Retina (tissue), 1 donor: Measurements from ENCODE around the gene DNAJB12.
"Not testable (repeated sequence)": the region's sequence is repeated elsewhere in the genome, so short reads cannot be mapped to it uniquely, and the experiment has no call there.

Source experiments
- DNase-seq: peaks from one replicate; pipeline ENCODE4 v3.0.0-alpha.2; 2016

DNAJB12 gene

DNA sequence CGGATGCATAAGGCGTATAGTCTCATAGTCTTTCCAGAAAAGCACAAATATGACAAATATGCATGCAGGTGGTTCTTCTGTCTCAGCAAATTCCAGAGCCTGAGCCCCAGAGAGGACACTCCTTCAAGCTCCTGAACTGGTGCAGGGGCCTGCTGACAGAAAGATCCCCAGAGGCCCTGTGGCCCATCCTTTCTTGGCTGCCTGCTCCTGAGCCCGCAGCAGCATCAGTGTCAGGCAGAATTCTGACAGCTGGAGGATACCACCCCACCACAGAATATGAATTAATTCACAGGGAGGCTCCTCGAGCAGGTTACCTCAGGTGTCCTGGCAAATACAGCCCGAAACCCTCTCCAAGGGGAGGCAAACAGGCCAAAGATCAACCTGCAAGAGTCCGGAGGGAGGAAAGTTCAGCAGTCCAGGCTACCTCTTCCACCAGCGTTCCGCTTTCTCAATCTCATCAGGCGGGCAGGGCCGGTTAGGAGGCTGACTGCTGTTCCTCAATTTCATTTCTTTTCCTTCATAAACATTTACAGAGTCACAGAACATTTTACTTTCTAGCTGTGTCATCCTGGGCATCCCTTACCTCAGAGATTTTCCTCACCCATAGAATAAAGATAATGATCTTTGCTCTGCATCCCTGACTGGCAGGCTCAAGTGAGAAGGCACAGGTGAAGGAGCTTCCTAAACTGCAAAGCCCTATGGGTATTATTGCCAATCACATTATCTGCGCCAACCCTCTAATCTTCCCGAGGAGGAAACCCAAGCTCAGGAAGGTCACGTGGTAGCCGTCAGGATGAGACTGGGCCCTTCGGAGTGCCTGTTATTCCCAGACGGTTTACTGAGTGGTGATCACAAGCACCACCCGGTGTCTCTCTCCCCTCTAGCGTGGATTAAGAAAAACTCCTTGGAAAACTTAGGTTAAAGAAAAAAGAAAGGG lies 1.4 kb downstream of the DNAJB12 start:
- no peak for DNase-seq

- no peak for DNase-seq
Measured at GRCh38 chr10:72351479-72351878, 3.2 kb downstream of the DNAJB12 start.

GRCh38 chr10:72349438-72349837 lies 5.3 kb downstream of the DNAJB12 start:
- DNase-seq, result no peak

GRCh38 chr10:72348282-72348681 lies 6.4 kb downstream of the DNAJB12 start:
- DNase-seq, result no peak

GRCh38 chr10:72346117-72346516 lies 8.6 kb downstream of the DNAJB12 start:
- not testable (repeated sequence) for DNase-seq

DNA sequence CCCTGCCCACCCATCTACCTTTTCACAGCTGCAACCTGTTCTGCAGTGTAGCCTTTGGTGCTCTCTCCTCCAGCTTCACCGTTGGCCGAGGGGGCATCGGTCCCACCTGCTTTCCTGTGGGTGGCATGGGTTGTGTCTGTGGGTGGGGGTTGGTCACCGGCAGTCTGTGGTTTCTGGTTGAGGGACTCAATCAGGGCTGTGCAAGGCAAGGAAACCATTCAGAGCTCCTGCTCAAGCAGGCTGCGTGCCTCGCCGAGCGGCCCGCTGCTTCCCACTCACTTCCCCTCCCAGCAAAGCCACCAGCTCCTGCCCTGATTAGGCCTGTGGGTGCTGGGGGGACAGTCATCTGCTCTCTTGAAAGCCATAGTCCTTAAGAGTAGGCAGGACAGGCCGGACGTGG lies 9.8 kb downstream of the DNAJB12 start:
- no peak for DNase-seq

GRCh38 chr10:72342911-72343310 lies 11.8 kb downstream of the DNAJB12 start:
- no peak for DNase-seq

DNA sequence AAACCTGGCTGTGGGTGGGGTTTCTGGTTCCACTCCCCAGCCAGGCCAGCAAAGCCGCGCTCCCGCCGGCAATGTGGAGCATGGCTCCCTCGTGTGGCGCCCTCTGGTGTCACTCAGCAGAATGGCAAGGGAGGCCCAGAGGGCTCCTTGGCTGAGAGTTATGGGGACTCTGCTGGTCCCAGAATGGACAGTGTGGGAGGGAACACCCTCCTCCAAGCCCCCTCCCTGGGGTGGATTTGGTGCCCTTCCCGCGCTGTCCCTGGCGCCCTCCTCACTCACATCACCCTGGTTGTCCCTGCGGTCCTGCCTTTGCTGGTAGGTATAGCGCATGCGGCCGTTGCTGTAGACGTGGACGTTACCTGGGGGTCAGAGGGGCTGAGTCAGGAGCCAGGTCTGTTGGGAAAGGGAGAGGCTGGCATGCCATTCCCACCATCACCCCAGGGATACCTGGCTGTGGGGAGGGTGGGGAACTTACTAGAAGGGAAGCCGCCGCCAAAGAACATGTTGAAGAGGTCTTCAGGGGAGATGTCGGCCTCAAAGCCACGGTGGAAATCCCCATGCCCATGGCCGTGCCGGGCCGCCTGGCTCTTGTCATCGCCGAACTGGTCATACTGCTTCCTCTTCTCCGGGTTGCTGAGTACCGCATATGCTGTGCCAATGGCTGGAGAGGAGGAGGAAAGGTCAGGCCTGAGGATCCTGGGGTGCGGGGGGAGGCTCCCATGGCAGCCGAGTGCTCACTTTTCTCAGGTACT lies 14.0 kb downstream of the DNAJB12 start:
- peak; percentile 64 for DNase-seq

DNA sequence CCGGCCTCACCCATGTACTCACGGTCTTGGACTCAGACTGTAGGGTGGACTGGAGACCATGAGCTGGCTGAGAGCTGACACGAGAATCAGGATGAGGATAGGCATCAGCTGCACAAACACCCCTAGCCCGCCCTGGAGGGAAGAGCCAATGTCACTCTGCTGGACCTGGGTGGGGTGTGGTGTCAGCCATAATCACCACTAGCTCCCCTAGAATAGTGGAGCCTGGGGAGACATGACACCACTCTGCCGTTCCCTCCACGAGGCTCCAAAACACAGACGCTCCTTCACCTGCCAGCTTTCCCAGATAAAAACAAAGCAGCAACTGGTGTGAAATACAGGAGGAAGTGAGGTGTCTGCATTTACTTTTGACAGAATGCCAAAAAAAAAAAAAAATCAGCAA lies 16.5 kb downstream of the DNAJB12 start:
- no peak for DNase-seq

DNA sequence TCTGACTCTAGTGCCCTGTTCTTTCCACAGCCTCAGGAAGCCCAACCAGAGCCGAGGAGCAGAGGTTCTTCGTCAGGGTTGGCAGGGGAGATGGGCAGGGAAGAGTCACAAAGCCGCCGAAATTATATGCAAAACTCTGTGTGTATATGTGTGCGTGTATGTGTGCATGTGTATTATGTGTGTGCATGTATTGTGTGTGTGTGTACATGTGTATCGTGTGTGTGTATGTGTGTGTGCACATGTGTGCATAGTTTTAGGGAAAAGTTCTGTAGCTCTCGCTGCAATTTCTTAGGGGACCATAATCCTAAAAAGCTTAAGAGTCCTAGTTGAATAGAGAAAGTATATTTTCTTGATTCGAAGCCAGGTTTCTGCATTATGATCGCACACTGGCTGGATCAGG lies 17.0 kb downstream of the DNAJB12 start:
- DNase-seq, result no peak

DNA sequence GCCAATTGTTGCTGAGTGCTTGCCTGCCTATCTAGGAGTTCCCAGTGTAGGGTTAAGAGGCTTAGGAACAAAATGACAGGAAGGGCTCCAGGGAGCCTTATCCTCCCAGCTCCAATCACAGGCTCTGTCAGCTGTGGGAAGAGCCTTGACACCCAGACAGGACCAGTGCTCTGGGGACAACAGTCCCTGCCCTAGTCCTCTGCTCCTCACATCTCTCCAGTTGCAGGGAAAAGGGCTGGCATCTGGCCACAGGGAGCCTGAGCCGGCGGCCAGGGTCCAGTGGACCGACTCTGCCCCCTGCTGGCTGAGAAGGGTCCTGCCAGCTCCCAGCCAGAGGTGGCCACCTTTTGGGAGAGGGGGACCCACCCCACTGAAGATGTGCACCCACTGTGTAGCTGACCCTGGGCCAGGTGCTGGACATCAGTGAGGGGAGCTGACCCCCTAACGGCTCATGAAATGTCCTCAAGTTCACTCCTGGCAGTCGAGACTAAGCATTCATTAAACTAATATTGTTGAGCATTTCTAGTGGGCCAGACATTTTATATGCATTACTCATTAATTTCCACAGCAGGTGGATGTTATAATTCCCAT lies 17.6 kb downstream of the DNAJB12 start:
- DNase-seq, result peak; percentile 83

DNA sequence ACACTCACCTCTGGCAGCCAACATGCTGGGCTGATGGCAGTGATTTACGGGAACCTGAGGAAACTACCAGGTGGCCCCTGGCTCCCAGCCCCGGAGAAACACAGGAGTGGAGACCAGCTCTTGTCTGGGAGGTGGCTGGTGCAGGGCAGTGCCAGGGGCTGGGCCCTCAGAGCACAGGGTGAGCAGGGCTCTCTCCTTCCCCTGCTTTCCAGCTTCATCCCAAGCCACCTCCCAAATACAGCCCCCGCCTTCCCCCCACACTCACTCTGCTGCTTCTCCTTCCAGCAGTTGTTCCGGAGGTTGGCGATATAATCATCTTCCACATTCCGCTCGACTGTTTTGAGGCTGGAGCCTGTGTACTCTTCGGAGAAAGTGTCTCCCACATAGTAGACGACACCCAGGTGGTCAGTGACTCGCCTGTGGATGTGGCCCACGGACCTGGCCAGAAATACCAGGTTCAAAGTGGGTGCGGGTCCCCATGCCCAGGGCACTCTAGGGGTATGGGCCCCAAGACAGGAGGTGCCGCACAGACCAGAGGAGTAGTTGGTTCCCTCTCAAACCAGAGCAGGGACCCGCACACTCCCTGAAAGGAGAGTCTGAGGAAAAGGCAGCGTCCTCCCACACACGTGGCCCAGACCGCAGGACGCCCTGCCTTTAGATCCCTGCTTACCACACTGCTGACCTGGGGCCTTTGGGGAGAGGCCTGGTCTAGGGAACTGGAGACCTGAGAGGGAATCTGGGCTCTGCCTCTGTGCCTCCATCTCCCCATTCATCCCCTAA lies 18.3 kb downstream of the DNAJB12 start:
- peak; percentile 21 for DNase-seq

DNA sequence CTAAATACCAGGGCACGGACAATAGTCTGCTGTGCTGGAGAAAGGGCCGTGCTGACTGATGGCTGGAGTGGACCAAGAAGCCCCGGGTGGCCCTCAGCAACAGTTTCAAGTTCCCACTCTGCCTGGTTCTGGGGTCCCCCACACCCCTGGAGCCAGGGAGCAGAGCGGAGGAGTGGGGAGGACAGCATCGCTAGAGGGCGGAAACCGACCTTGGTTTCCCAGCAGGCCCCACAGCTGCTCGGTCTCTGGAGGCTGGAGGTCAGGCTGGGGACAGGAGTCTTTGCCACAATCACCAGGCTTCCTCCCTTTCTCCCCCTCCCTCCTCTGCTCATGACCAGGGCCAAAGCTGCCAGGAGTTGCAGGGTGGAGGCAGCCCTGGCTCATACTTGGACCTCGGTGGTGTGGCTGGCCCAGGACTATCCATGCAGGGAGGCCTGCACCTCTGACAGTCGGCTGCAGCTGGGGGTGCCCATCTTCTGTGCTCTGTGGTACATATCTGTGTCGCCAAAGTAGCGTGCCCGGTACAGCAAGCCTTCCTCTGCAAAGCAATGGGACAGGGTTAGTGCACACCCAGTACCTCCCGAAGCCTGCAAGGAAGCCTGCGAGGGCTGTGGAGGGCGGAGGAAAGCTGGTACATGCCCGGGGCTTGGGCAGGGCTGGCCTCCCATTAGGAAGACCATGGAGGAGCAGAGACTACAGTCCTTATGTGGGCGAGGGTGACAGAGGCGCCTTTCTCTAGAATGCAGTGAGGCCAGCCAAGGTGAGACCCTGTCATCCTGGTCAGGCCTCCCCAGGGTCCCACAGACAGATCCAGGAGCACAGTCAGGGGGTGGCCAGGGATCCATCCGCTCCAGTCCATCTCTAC lies 19.1 kb downstream of the DNAJB12 start:
- peak; percentile 82 for DNase-seq

DNA sequence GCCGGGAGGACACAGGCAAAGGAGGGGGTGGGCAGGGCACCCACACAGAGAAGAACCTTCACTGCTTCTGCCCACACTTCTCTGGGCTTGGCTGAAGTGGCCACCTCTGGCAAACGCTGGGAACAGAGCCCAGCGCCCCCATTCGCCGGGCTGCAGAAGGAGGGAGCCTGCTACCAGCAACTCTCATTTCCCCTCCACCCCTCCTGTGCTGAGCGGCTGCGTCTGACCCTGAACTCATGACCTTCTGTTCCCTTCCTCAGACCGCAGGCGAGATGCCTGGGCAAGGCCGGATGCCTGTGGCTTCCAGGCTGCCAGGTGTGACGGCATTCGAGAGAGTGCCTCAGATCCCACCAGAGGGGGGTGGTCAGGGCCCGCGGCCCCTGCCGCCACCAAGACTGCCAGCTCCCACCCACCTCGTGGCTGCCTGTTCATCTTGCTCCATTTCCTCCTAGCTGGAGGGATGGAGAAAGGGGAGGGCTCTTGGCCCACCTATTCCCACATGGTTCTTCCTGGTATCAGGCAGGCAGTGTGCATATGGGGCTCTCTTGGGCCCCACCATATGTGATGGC lies 19.8 kb downstream of the DNAJB12 start:
- peak; percentile 83 for DNase-seq

DNA sequence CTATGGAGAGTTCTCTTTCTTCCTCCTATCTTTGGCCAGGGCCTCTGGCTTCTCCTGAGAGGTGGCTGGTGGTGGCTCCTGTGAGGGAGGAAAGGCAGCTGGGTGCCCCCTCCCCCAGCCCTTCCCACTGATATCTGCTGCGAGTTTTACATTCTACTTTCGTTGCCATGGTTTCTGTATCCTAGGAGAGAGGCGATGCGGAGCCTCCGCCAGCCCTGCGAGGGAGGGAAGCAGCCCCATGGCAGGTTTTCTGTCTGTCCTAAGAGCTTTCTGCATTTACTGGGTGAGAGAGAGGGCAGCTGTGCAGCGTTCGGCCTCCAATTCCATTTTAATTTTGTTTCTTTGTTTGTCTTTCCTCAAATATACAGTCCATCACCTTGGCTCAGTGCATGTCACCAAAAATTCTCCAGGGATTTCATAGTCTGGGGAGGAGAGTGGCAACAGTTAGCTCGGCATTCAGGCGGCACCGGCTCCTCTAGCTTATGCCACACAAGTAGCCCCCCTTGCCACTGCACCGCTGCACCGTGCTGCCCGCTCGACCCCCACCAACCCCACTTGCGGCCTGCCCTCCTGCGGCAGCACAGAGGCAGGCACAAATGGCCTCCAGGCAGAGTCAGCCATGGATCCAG lies 20.4 kb downstream of the DNAJB12 start:
- DNase-seq, result peak; percentile 90

GRCh38 chr10:72333112-72334015 lies 21.4 kb downstream of the DNAJB12 start:
- DNase-seq, result peak; percentile 38

DNA sequence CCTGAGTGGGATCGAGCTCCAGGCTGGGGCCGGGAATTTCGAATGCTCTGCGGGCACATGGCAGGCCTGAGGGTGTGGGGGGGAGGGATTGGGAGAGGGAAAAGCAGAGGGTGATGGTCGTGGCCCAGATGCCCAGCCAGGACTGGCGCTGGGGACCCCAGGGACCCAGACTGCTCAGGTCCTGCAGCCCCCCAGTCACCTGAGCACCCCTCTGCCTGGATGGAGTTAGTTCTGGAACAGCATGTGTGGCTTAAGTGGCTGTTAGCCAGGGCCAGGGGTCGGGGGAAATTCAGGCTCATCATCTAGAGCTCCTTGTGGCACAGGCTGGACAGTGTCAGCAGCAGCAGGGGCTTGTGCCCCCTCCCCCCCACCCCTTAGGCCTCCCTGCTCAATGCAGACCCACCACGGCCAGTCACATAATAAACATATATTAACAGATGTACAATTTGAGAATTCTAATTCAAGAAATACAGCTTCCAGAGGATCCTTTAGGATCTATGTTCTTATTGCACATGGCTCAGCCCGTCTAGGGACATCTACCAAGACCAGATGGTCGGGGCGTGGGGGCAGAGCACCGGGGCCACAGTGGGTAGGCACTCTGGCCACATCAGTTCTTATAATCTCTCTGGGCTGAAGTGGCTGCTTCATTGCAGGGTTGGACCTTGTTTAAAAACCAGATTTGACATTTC lies 22.2 kb downstream of the DNAJB12 start:
- DNase-seq, result peak; percentile 63

GRCh38 chr10:72331575-72332422 lies 22.9 kb downstream of the DNAJB12 start:
- peak; percentile 88 for DNase-seq
